HUES48 (cell line): ENCODE results near the gene PTPN1.
"Not testable (repeated sequence)": the region's sequence is repeated elsewhere in the genome, so short reads cannot be mapped to it uniquely, and the experiment has no call there.

Source experiments
- H3K27ac ChIP-seq: one replicate; pipeline ENCODE4 v1.7.0; 2013; ENCODE audit warnings: low read depth, low read length, inconsistent platforms
- H3K27me3 ChIP-seq: 2 replicates; pipeline ENCODE4 v1.6.1; 2013; ENCODE audit warnings: mild to moderate bottlenecking, low read length; ENCODE audit not compliant: control insufficient read depth, insufficient read depth
- H3K36me3 ChIP-seq: 2 replicates; pipeline ENCODE4 v1.6.1; 2013; ENCODE audit warnings: low read length; ENCODE audit not compliant: control insufficient read depth, insufficient read depth
- H3K4me1 ChIP-seq: 2 replicates; pipeline ENCODE4 v1.6.1; 2013; ENCODE audit warnings: mild to moderate bottlenecking, low read length; ENCODE audit not compliant: control insufficient read depth, insufficient read depth
- H3K4me3 ChIP-seq: 2 replicates; pipeline ENCODE4 v1.5.1; 2013; ENCODE audit warnings: mild to moderate bottlenecking, low read depth, low read length
- H3K9ac ChIP-seq: 2 replicates; pipeline ENCODE4 v1.6.1; 2013; ENCODE audit warnings: mild to moderate bottlenecking, low read depth, low read length, moderate library complexity
- H3K9me3 ChIP-seq: 2 replicates; pipeline ENCODE4 v1.6.1; 2013; ENCODE audit warnings: low read length; ENCODE audit not compliant: control insufficient read depth, insufficient read depth

Gene PTPN1

DNA sequence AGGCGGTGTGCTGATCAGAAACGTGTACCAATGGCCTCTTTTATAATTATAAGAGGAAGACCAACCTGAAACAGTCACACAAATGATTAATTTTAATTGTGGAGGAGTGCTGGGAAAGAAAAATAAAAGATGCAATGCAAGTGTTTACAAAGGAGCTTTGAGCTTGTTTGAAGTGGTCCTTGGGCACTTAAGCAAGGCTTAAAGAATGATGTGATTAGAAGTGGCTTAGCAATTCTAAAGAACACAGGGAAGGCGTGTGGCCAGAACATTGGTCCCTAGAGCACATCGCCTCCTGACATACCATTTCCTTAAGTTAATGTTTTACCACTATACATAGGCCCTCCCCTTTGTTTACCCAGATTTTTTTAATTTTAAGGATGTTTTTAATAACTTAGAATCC lies 26.1 kb downstream of the PTPN1 start:
- H3K27me3 ChIP-seq, result no peaks in the 10 kb centered on the region
- no peaks in the 10 kb centered on the region for H3K36me3 ChIP-seq
- H3K9me3 ChIP-seq, result no peaks in the 10 kb centered on the region
- H3K4me1 ChIP-seq, result peaks cover 9% of the 10 kb centered on the region; the same call in 1 of the 2 replicates
- no peak overlapping the region for H3K9ac ChIP-seq
- H3K27ac ChIP-seq, result no peak overlapping the region
- no peak overlapping the region for H3K4me3 ChIP-seq

DNA sequence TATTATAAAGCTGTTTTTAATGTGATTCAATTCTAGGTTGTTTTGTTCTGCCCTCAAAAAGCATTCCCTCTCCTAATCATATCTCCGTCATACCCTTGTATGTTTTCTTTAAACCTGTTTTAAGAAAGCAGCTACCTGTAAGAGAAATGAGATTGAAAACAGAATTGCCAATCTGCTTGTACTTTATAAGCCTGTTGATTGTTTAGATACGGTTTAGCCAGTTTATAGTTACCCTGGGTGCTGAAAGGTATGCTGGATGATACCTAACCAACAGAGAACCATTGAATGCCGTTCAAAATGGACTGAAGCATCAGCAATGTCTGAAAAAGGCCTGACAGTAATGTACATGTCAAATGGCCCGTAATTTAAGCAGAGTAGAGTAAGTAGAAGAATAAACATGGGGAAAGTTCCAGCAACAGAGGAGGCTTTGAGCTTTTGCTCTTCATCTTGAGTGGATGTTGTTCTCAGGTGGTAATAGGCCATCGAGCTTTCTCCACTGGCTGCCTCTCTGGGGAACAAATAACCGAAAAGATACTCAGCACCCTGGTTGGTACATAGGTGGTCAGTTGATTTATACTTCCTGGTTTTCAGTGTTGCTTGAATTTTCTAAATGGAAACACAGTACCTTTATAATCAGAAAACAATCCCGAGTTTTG lies 27.5 kb downstream of the PTPN1 start:
- H3K4me3 ChIP-seq, result no peak overlapping the region
- no peaks in the 10 kb centered on the region for H3K9me3 ChIP-seq
- H3K9ac ChIP-seq, result no peak overlapping the region
- H3K27ac ChIP-seq, result no peak overlapping the region
- no peaks in the 10 kb centered on the region for H3K36me3 ChIP-seq
- peaks cover 9% of the 10 kb centered on the region; the same call in 1 of the 2 replicates for H3K4me1 ChIP-seq
- H3K27me3 ChIP-seq, result no peaks in the 10 kb centered on the region

- H3K4me1 ChIP-seq, result peaks cover 9% of the 10 kb centered on the region; the same call in 1 of the 2 replicates
- H3K9ac ChIP-seq, result no peak overlapping the region
- H3K27me3 ChIP-seq, result no peaks in the 10 kb centered on the region
- H3K36me3 ChIP-seq, result no peaks in the 10 kb centered on the region
- no peak overlapping the region for H3K4me3 ChIP-seq
- H3K27ac ChIP-seq, result no peak overlapping the region
- no peaks in the 10 kb centered on the region for H3K9me3 ChIP-seq
These were observed 28.1 kb downstream of the PTPN1 start for GRCh38 chr20:50538276-50538675.

GRCh38 chr20:50539798-50540197 lies 29.6 kb downstream of the PTPN1 start:
- H3K36me3 ChIP-seq, H3K27ac ChIP-seq, H3K9ac ChIP-seq, H3K4me3 ChIP-seq, H3K4me1 ChIP-seq, H3K9me3 ChIP-seq, H3K27me3 ChIP-seq: not testable (repeated sequence)

DNA sequence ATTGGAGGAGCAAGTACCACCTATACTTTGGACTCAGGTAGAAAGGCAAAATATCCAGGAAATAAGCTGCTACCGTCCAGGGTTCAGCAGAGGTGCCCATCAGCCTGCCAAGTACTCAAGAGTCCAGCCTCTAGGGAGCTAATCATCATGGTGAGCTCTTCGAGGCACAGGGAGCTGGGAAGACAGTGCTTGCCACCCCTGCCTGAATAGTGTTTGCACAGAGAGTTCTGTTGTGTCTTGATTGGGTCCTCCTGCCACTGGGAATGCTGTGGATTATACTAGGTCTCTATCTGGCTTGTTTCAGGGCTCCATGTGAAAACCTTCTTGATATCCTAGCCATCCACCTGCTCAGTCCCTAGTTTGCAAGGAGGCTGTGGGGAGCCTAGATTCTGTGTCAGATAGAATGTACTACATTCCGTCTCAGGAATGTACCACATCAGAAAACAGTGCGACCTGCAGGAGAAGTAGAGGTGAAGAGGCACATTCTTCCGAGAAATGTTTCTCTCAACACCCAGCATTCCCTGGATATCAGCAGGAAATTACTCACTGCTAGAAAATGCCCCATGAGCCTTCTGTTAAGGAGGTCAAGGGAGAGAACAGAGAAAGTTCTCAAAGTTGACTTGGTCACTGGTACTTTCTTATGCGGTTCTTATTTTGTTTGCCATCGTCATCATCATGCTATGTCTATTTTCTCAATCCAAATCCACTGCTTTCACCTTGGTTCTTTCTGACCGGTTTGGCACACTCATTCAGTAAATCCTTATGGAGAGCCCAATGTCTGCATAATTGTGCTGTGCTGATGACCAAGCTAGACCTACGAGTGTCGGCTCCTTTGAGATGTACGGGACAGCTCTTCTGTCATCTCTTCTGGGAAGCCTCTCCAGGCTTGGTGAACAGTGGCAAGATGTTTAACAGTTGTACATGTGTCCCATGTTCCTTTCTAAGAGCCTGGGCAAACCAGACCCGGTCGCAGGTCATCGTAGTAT lies 30.7 kb downstream of the PTPN1 start:
- Histone ChIP-seq H3K4me3 (no peak overlapping the region), H3K4me1 (peaks cover 9% of the 10 kb centered on the region; the same call in 1 of the 2 replicates), H3K9me3 (no peaks in the 10 kb centered on the region), H3K27ac (no peak overlapping the region), H3K36me3 (no peaks in the 10 kb centered on the region), H3K27me3 (no peaks in the 10 kb centered on the region), H3K9ac (no peak overlapping the region)

GRCh38 chr20:50541606-50542041 lies 31.4 kb downstream of the PTPN1 start:
- H3K27me3 ChIP-seq, result no peaks in the 10 kb centered on the region
- peaks cover 4% of the 10 kb centered on the region; the same call in 1 of the 2 replicates for H3K4me1 ChIP-seq
- no peak overlapping the region for H3K4me3 ChIP-seq
- H3K36me3 ChIP-seq, result no peaks in the 10 kb centered on the region
- H3K27ac ChIP-seq, result no peak overlapping the region
- no peaks in the 10 kb centered on the region for H3K9me3 ChIP-seq
- no peak overlapping the region for H3K9ac ChIP-seq

DNA sequence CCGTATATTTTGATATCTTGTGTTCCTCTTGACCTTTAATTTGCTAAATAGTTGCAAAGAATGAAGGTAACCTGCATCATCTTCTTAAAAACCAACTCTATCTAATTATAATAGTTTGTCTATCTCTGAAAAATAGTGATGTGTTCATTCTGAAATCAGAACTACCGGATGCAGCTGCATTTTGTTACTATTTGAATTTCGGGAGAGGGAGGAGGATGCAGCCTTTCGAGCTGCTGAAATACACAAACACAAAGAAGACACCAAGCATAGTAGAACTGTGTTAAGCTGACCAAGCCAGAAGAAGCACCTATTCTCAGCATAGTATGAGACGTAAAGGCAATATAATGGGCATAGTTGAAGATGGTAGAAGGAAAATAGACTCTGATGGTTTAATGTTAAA lies 33.1 kb downstream of the PTPN1 start:
- H3K27ac ChIP-seq, result no peak overlapping the region
- no peak overlapping the region for H3K9ac ChIP-seq
- H3K27me3 ChIP-seq, result no peaks in the 10 kb centered on the region
- no peaks in the 10 kb centered on the region for H3K36me3 ChIP-seq
- peaks cover 4% of the 10 kb centered on the region; the same call in 1 of the 2 replicates for H3K4me1 ChIP-seq
- no peak overlapping the region for H3K4me3 ChIP-seq
- H3K9me3 ChIP-seq, result no peaks in the 10 kb centered on the region

DNA sequence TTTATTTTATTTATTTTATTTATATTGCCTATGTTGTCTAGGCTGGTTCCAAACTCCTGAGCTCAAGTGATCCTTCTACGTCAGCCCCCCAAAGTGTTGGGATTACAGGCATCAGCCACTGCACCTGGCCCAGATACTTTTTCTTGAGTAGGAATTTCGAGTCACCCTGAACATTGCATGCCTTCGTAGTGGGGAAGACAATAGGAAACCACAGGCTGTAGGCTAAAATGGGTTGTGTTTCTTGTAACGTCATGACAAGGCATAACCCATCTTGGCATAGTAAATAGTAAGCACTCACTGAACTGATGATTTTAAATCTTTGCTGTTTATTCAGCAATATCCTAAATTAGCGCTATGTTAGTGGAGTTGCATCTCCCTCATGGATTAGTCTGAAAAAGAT lies 34.9 kb downstream of the PTPN1 start:
- no peaks in the 10 kb centered on the region for H3K27me3 ChIP-seq
- 0 out of 2 replicates have a peak, but pooled peaks cover 2% of the 10 kb centered on the region for H3K36me3 ChIP-seq
- H3K9me3 ChIP-seq, result no peaks in the 10 kb centered on the region
- H3K4me1 ChIP-seq, result peaks cover 4% of the 10 kb centered on the region; the same call in 1 of the 2 replicates
- no peak overlapping the region for H3K9ac ChIP-seq
- H3K27ac ChIP-seq, result no peak overlapping the region
- H3K4me3 ChIP-seq, result no peak overlapping the region

- no peaks in the 10 kb centered on the region for H3K27me3 ChIP-seq
- H3K9me3 ChIP-seq, result no peaks in the 10 kb centered on the region
- 0 out of 2 replicates have a peak, but pooled peaks cover 4% of the 10 kb centered on the region for H3K36me3 ChIP-seq
- no peak overlapping the region for H3K27ac ChIP-seq
- no peak overlapping the region for H3K4me3 ChIP-seq
- H3K9ac ChIP-seq, result no peak overlapping the region
- no peaks in the 10 kb centered on the region for H3K4me1 ChIP-seq
These were observed 36.6 kb downstream of the PTPN1 start for GRCh38 chr20:50546729-50547314.

GRCh38 chr20:50547964-50548363 lies 37.8 kb downstream of the PTPN1 start:
- Histone ChIP-seq H3K9ac (no peak overlapping the region), H3K4me1 (no peaks in the 10 kb centered on the region), H3K9me3 (no peaks in the 10 kb centered on the region), H3K27ac (no peak overlapping the region), H3K36me3 (0 out of 2 replicates have a peak, but pooled peaks cover 4% of the 10 kb centered on the region), H3K27me3 (no peaks in the 10 kb centered on the region), H3K4me3 (no peak overlapping the region)
